AG09309 (cell line): ENCODE measurements around the gene CD8B.

ENCODE experiments used
- DNase-seq: peaks from one replicate; pipeline ENCODE4 v3.0.0-alpha.2; 2010; ENCODE audit warnings: low read depth
- H3K4me3 ChIP-seq: 2 replicates; pipeline ENCODE4 v1.5.1; 2011; ENCODE audit warnings: mild to moderate bottlenecking, low read depth, low read length, moderate library complexity; ENCODE audit not compliant: control insufficient read depth
- CTCF ChIP-seq: IDR thresholded peaks from 2 replicates; pipeline ENCODE4 v1.5.1; 2011; ENCODE audit warnings: mild to moderate bottlenecking, low read depth, low read length, inconsistent platforms; ENCODE audit not compliant: insufficient read depth, control insufficient read depth; ENCODE audit errors: missing control alignments

CD8B gene

DNA sequence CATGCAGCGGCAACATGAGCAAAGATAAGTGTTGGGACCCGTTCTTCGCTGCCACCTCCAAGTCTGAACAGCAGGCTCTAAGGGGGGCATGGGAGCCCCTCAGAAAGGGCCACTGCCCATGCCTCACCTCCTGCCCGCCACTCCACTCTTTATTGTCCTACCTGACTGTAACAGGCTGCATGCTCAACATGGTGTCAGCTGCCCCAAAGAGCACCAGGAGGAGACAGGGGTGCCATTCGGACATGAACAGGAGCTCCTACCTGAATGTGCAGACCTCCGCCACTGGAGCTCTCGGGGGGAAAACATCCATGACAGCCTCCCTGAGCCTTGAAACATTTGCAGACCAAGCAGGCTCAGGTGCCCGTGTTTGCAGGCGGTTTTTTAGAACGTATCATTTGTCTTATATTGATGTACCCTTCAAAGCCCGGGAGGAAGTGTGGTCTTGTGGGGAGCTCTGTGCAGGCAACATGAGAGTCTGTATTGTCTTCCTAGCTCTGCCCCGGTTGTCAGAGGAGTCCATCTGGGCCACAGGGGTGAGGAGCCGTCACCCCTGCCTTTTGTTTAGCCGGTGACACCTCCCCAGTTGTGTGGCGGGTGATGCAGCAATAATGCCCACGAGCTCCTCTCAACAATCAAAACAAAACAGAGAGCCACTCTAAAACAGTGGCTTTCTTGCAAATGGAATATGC, 35.8 kb downstream of the CD8B start:
- no peak overlapping the region for H3K4me3 ChIP-seq
- DNase-seq, result no peak
- no peak for TF ChIP-seq CTCF

DNA sequence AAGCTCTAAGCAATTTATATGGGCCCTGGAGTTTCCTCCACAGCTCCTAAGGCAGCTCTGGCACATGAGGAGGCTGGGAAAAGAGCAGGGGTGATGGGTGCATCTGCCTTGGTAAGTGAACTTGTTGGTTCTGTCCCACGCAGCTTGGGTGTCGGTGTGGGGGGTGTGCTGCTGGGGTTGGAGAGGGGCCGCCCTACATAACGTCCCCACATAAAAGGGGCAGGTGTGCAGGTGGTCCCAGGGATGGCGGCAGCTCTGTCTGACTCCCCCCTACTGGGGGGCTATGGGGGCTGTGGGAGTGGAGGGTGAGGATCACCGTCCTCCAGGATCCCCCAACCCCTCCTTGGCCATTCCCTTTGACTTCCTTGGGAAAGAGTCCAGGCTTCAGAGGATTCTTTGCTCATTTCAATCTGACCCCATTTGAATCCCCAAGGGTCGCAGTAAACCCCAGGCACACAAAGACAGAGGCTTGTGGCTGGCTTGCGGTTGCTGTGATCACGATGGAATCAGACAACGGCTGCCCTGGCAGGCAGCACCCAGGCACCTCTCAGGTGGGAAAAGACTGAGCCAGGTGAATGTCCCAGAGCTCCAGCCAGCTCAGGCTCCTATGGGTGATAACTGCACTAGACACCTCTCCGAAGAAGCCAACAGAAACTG, 36.5 kb downstream of the CD8B start:
- no peak for DNase-seq
- TF ChIP-seq CTCF, result no peak
- no peak overlapping the region for H3K4me3 ChIP-seq

GRCh38 chr2:86822668-86823345, 38.9 kb downstream of the CD8B start:
- no peak for TF ChIP-seq CTCF
- no peak overlapping the region for H3K4me3 ChIP-seq

DNA sequence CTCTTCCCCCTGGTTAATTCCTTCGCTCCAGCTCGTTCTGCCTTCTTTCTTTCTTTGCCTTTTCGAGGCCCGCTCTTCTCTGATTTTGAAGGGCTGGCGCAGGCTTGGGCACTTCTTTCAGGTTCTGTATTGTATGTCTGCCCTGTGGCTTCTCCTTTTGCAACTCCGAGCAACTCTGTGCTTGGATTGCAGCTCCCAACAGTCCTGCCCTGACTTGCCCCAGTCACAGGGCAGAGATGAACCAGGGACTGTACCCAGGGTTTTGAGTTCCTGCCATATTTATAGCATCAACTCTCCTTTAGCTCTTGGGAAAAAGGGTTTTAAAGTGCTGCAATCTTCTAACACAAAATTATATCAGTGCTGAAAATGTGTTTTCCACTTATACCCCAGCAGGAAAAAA, 39.8 kb downstream of the CD8B start:
- DNase-seq, result no peak
- no peak for TF ChIP-seq CTCF
- no peak overlapping the region for H3K4me3 ChIP-seq

More at GRCh38 chr2:86822668-86823345, 38.9 kb downstream of the CD8B start:
- DNase-seq, result no peak

DNA sequence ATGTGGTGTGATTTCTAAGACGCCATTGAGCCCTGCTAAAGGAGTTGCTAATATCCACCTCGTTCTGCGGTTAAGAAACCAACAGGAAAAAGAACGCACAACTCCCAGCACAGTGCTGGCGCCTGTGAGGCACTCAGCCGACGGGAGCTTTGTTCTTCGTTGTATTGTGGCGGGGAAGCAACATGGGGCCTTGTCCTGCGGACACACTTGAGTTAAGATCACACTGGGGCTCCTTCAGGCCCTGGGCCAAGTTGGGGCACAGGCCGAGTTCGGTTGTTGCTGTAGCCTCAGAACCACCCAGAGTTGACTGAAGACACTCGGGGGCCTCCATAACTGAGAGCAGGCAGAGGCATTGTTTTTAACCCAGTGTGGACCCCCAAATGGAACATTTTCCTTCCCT, 40.4 kb downstream of the CD8B start:
- no peak for TF ChIP-seq CTCF
- H3K4me3 ChIP-seq, result no peak overlapping the region
- DNase-seq, result no peak

GRCh38 chr2:86818957-86819356, 42.7 kb downstream of the CD8B start:
- TF ChIP-seq CTCF, result no peak
- no peak overlapping the region for H3K4me3 ChIP-seq
- DNase-seq, result no peak
